ENCODE results near the gene ZFP1.

Gene ZFP1

DNA sequence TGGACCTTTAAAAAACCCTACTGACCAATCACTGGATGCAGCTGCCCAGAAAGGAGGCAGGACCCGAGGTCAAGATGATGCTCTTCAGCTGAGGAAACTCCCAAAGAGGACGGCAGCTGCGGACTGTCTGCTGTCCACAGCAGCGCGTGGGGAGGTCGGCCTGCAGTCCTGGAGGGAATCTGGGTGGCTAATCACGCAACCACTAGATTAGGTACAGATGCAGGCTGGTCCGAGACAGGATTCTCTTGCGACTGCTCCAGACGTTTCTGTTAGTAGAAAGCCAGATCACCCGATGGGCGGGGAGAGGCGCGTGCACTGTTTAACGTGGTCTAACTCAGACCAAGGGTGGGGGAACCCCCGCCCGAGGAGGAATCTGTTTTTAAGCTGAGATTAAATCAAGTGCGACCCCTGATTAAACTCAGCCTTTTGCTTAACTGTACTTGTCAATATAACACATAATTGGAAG is 49.8 kb downstream of the ZFP1 start:
- no peak overlapping the region for H2AFZ ChIP-seq (ENCODE audit: low read depth)
- no peak overlapping the region for H3K4me3 ChIP-seq (IDR thresholded peaks at IDR 0.05; ENCODE audit: insufficient read depth, low read depth, low read length)
- no peaks in the 10 kb centered on the region for H3K36me3 ChIP-seq (ENCODE audit: insufficient read depth)
- TF ChIP-seq, protein P1, sequence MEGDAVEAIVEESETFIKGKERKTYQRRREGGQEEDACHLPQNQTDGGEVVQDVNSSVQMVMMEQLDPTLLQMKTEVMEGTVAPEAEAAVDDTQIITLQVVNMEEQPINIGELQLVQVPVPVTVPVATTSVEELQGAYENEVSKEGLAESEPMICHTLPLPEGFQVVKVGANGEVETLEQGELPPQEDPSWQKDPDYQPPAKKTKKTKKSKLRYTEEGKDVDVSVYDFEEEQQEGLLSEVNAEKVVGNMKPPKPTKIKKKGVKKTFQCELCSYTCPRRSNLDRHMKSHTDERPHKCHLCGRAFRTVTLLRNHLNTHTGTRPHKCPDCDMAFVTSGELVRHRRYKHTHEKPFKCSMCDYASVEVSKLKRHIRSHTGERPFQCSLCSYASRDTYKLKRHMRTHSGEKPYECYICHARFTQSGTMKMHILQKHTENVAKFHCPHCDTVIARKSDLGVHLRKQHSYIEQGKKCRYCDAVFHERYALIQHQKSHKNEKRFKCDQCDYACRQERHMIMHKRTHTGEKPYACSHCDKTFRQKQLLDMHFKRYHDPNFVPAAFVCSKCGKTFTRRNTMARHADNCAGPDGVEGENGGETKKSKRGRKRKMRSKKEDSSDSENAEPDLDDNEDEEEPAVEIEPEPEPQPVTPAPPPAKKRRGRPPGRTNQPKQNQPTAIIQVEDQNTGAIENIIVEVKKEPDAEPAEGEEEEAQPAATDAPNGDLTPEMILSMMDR (conservative IDR thresholded peaks at IDR 0.05; ENCODE audit: low read depth, low read length), result no peak
- H3K4me2 ChIP-seq, result no peak overlapping the region
- no peaks in the 10 kb centered on the region for H3K79me2 ChIP-seq (ENCODE audit: insufficient read depth, low read depth)
- H3K27ac ChIP-seq, result no peak overlapping the region
- no peak overlapping the region for H3K9ac ChIP-seq
- H3K27me3 ChIP-seq (ENCODE audit: insufficient read depth, low read depth), result no peaks in the 10 kb centered on the region
- no peaks in the 10 kb centered on the region for H4K20me1 ChIP-seq (ENCODE audit: insufficient read depth)
- H3K4me1 ChIP-seq (ENCODE audit: low read depth, poor library complexity, severe bottlenecking), result peaks cover 7% of the 10 kb centered on the region

DNA sequence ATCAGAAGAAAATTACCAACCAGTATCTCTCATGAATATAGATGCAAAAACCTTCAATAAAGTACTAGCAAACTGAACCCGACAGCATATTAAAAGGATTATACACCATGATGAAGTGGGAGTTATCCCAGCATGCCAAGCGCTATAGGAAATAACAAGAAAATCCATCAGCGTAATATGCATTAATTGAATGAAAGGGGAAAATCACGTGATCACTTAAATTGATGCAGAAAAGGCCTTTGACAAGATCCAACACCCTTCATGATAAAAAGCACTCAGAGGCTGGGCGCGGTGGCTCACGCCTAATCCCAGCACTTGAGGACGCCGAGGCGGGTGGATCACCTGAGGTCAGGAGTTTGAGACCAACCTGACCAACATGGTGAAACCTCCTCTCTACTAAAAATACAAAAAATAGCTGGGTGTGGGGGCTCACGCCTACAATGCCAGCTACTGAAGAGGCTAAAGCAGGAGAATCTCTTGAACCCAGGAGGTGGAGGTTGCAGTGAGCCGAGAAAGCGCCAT is 53.8 kb downstream of the ZFP1 start:
- Histone ChIP-seq H3K36me3 (ENCODE audit: insufficient read depth) (no peaks in the 10 kb centered on the region), H3K9ac (no peak overlapping the region), H3K27me3 (ENCODE audit: insufficient read depth, low read depth) (no peaks in the 10 kb centered on the region), H4K20me1 (ENCODE audit: insufficient read depth) (no peaks in the 10 kb centered on the region), H3K79me2 (ENCODE audit: insufficient read depth, low read depth) (no peaks in the 10 kb centered on the region), H3K4me2 (no peak overlapping the region), H3K4me3 (IDR thresholded peaks at IDR 0.05; ENCODE audit: insufficient read depth, low read depth, low read length) (no peak overlapping the region), H2AFZ (ENCODE audit: low read depth) (no peak overlapping the region), H3K4me1 (ENCODE audit: low read depth, poor library complexity, severe bottlenecking) (peaks cover 7% of the 10 kb centered on the region), H3K27ac (no peak overlapping the region)
- TF ChIP-seq, protein P1 (conservative IDR thresholded peaks at IDR 0.05; ENCODE audit: low read depth, low read length), result no peak

DNA sequence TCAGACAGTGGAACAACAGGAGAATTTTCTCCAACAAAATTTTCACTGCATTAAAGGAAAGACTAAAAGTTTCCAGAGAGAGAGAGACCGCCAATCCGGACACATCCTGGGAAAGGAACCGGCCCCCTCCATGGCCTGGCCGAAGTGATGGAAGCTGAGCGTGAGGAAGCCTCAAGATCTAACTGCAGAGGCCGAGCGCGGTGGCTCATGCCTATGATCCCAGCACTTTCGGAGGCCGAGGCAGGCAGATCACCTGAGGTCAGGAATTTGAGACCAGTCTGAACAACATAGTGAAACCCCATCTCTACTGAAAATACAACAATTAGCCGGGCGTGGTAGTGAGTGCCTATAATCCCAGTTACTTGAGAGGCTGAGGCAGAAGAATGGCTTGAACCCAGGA is 54.8 kb downstream of the ZFP1 start:
- no peak overlapping the region for H3K9ac ChIP-seq
- H3K4me1 ChIP-seq (ENCODE audit: low read depth, poor library complexity, severe bottlenecking), result peaks cover 7% of the 10 kb centered on the region
- H3K79me2 ChIP-seq (ENCODE audit: insufficient read depth, low read depth), result no peaks in the 10 kb centered on the region
- H3K4me2 ChIP-seq, result no peak overlapping the region
- H3K4me3 ChIP-seq (IDR thresholded peaks at IDR 0.05; ENCODE audit: insufficient read depth, low read depth, low read length), result no peak overlapping the region
- no peak overlapping the region for H3K27ac ChIP-seq
- H3K27me3 ChIP-seq (ENCODE audit: insufficient read depth, low read depth), result no peaks in the 10 kb centered on the region
- no peaks in the 10 kb centered on the region for H4K20me1 ChIP-seq (ENCODE audit: insufficient read depth)
- no peaks in the 10 kb centered on the region for H3K36me3 ChIP-seq (ENCODE audit: insufficient read depth)
- no peak overlapping the region for H2AFZ ChIP-seq (ENCODE audit: low read depth)
- TF ChIP-seq, protein P1 (conservative IDR thresholded peaks at IDR 0.05; ENCODE audit: low read depth, low read length), result no peak

DNA sequence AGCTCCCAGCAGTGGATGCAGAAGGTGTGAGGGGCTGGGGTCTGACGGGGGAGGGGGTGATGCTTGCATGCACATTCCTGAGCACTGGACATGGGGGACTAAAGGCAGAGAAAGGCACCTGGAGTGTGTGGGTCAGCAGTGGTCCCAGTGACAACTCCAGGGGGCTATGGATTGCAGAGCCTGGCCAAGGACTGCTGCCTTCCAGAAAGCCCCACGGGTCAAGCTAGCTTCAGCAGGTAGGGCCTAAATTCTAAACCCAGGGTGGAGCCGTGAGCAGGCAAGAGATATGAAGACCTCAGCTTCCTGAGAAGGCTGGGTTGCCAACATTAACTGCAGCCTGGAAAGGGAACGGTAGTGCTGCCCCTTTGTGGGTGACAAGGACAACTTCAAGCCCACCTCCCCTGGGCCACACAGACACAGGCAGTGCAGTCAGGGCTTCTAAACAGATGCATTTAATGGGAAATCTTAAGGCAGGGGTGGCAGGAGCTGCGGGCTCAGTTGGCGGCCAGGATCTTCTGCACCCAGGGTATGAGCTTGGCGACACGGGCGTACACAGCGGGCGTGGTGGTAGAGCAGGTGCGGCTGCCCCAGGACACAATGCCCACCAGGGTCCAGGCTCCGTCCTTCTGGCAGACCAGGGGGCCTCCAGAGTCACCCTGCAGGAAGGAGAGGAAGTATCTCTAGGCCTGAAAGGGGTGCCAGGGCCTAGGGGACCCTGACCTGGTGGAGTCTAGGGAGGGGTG is 55.5 kb downstream of the ZFP1 start:
- Histone ChIP-seq H3K36me3 (ENCODE audit: insufficient read depth) (no peaks in the 10 kb centered on the region), H3K4me3 (IDR thresholded peaks at IDR 0.05; ENCODE audit: insufficient read depth, low read depth, low read length) (no peak overlapping the region), H3K4me2 (no peak overlapping the region), H3K79me2 (ENCODE audit: insufficient read depth, low read depth) (no peaks in the 10 kb centered on the region), H3K9ac (no peak overlapping the region), H2AFZ (ENCODE audit: low read depth) (no peak overlapping the region), H3K4me1 (ENCODE audit: low read depth, poor library complexity, severe bottlenecking) (peaks cover 7% of the 10 kb centered on the region), H3K27me3 (ENCODE audit: insufficient read depth, low read depth) (no peaks in the 10 kb centered on the region), H4K20me1 (ENCODE audit: insufficient read depth) (no peaks in the 10 kb centered on the region), H3K27ac (no peak overlapping the region)
- TF ChIP-seq, protein P1 (conservative IDR thresholded peaks at IDR 0.05; ENCODE audit: low read depth, low read length), result no peak

All from KMS-11 (cell line).